T-helper 2 cell treated with Interferon-gamma antibody and Interleukin-4, amounts not matched to agents 5 μg/mL and 100 μg/mL, for 36 hours (primary cell): ENCODE results near the gene MST1.

Source experiments
- DNase-seq: peaks from one replicate; pipeline ENCODE4 v3.0.0; 2021; ENCODE audit warnings: low spot score
- H3K27ac Mint-ChIP-seq: one replicate; pipeline ENCODE4 v1.8.0; 2021; ENCODE audit warnings: mild to moderate bottlenecking, mixed read lengths
- H3K27me3 Mint-ChIP-seq: one replicate; pipeline ENCODE4 v1.8.0; 2021; ENCODE audit warnings: low read depth, mixed read lengths
- H3K36me3 Mint-ChIP-seq: one replicate; pipeline ENCODE4 v1.8.0; 2021; ENCODE audit warnings: low read depth, mixed read lengths
- H3K4me1 Mint-ChIP-seq: one replicate; pipeline ENCODE4 v1.8.0; 2021; ENCODE audit warnings: low read depth, mixed read lengths
- H3K4me3 Mint-ChIP-seq: one replicate; pipeline ENCODE4 v1.8.0; 2022; ENCODE audit warnings: mild to moderate bottlenecking, moderate library complexity, mixed read lengths
- H3K9me3 Mint-ChIP-seq: one replicate; pipeline ENCODE4 v1.8.0; 2021; ENCODE audit warnings: mixed read lengths

MST1 gene

GRCh38 chr3:49641921-49642707 is 47.2 kb downstream of the MST1 start:
- DNase-seq = no peak
- Mint-ChIP-seq H3K4me3 (no peak overlapping the region), H3K9me3 (no peaks in the 10 kb centered on the region), H3K27me3 (peaks cover 3% of the 10 kb centered on the region), H3K4me1 (peaks cover under 1% of the 10 kb centered on the region), H3K36me3 (no peaks in the 10 kb centered on the region), H3K27ac (no peak overlapping the region)

GRCh38 chr3:49641292-49641691 is 48.0 kb downstream of the MST1 start:
- Mint-ChIP-seq H3K4me3 (no peak overlapping the region), H3K9me3 (no peaks in the 10 kb centered on the region), H3K4me1 (peaks cover 3% of the 10 kb centered on the region), H3K27me3 (peaks cover under 1% of the 10 kb centered on the region), H3K27ac (no peak overlapping the region), H3K36me3 (no peaks in the 10 kb centered on the region)
- no peak for DNase-seq

GRCh38 chr3:49639551-49639950 is 49.7 kb downstream of the MST1 start:
- no peak overlapping the region for H3K4me3 Mint-ChIP-seq
- no peak for DNase-seq

GRCh38 chr3:49638445-49638844 is 50.8 kb downstream of the MST1 start:
- no peak for DNase-seq
- H3K4me3 Mint-ChIP-seq = no peak overlapping the region
- H3K4me1 Mint-ChIP-seq = peaks cover 3% of the 10 kb centered on the region
- peaks cover 2% of the 10 kb centered on the region for H3K27me3 Mint-ChIP-seq
- H3K27ac Mint-ChIP-seq = no peak overlapping the region
- no peaks in the 10 kb centered on the region for H3K9me3 Mint-ChIP-seq
- no peaks in the 10 kb centered on the region for H3K36me3 Mint-ChIP-seq

More at GRCh38 chr3:49639551-49639950, 49.7 kb downstream of the MST1 start:
- H3K9me3 Mint-ChIP-seq = no peaks in the 10 kb centered on the region
- H3K36me3 Mint-ChIP-seq = no peaks in the 10 kb centered on the region
- no peaks in the 10 kb centered on the region for H3K27me3 Mint-ChIP-seq
- no peak overlapping the region for H3K27ac Mint-ChIP-seq
- H3K4me1 Mint-ChIP-seq = peaks cover 3% of the 10 kb centered on the region

GRCh38 chr3:49636883-49637609 is 52.2 kb downstream of the MST1 start:
- Mint-ChIP-seq H3K27me3 (peaks cover 3% of the 10 kb centered on the region), H3K4me1 (peaks cover 3% of the 10 kb centered on the region), H3K9me3 (peaks cover 1% of the 10 kb centered on the region), H3K27ac (no peak overlapping the region), H3K4me3 (no peak overlapping the region), H3K36me3 (no peaks in the 10 kb centered on the region)
- no peak for DNase-seq

- no peaks in the 10 kb centered on the region for H3K36me3 Mint-ChIP-seq
- peaks cover 14% of the 10 kb centered on the region for H3K27me3 Mint-ChIP-seq
- H3K27ac Mint-ChIP-seq = no peak overlapping the region
- no peak overlapping the region for H3K4me3 Mint-ChIP-seq
- peaks cover 3% of the 10 kb centered on the region for H3K4me1 Mint-ChIP-seq
- DNase-seq = no peak
- peaks cover 8% of the 10 kb centered on the region for H3K9me3 Mint-ChIP-seq
Observed at GRCh38 chr3:49634736-49635135, 54.5 kb downstream of the MST1 start.
